Dendritic cell treated with granulocyte-macrophage colony-stimulating factor and Interleukin-4, amounts not matched to agents 40 ng/mL and 50 ng/mL, for 4 days (primary cell): ENCODE measurements around the gene ATP2B2.

Source experiments
- H3K27ac Mint-ChIP-seq: one replicate; pipeline ENCODE4 v1.8.0; 2022; ENCODE audit warnings: mild to moderate bottlenecking, mixed read lengths
- H3K27me3 Mint-ChIP-seq: one replicate; pipeline ENCODE4 v1.8.0; 2022; ENCODE audit warnings: mild to moderate bottlenecking, mixed read lengths
- H3K36me3 Mint-ChIP-seq: one replicate; pipeline ENCODE4 v1.8.0; 2022; ENCODE audit warnings: low read depth, mixed read lengths
- H3K4me1 Mint-ChIP-seq: one replicate; pipeline ENCODE4 v1.8.0; 2022; ENCODE audit warnings: low read depth, mixed read lengths
- H3K4me3 Mint-ChIP-seq: one replicate; pipeline ENCODE4 v1.8.0; 2022; ENCODE audit warnings: mild to moderate bottlenecking, moderate library complexity, mixed read lengths
- H3K9me3 Mint-ChIP-seq: one replicate; pipeline ENCODE4 v1.8.0; 2022; ENCODE audit warnings: mixed read lengths
- intact Hi-C: fragments of 100-400 bp; cut with micrococcal nuclease; formaldehyde crosslinking; loops from one replicate; pipeline ENCODE4 v1.15.0; 2022

The ATP2B2 gene

GRCh38 chr3:10357095-10357494 lies 148.3 kb downstream of the ATP2B2 start:
- H3K27ac Mint-ChIP-seq, result no peak overlapping the region
- peaks cover 15% of the 10 kb centered on the region for H3K4me1 Mint-ChIP-seq
- no peak overlapping the region for H3K4me3 Mint-ChIP-seq
- intact Hi-C loops, result no loop called here
- peaks cover 13% of the 10 kb centered on the region for H3K27me3 Mint-ChIP-seq
- H3K9me3 Mint-ChIP-seq, result no peaks in the 10 kb centered on the region
- H3K36me3 Mint-ChIP-seq, result no peaks in the 10 kb centered on the region

DNA sequence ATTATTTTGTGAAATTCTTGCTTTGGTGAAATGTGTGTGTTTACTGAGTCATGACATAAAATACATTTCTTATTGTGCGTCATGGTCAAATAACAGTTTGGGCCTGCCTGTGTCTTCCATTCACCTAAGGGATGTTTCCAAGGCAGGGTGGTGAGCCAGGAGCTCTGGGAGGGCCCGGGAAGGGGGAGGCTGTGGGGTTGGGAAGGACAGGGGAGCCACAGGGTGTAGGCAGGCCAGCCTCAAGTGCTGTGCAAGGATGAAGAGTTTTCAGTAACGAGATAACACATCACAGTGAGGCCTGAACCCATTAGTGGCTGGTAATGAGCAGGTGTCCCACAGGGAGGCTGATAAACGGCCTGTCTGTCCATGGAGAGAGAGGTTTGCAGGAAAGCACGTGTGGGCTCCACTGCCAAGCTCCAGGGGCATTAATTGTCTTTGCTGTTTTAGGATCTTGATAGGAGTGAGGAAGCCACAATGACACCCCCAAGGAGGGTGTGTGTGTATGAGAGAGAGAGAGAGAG lies 148.9 kb downstream of the ATP2B2 start:
- H3K27me3 Mint-ChIP-seq, result peaks cover 13% of the 10 kb centered on the region
- no peak overlapping the region for H3K27ac Mint-ChIP-seq
- intact Hi-C loops, result no loop called here
- no peak overlapping the region for H3K4me3 Mint-ChIP-seq
- no peaks in the 10 kb centered on the region for H3K9me3 Mint-ChIP-seq
- peaks cover 15% of the 10 kb centered on the region for H3K4me1 Mint-ChIP-seq
- no peaks in the 10 kb centered on the region for H3K36me3 Mint-ChIP-seq

DNA sequence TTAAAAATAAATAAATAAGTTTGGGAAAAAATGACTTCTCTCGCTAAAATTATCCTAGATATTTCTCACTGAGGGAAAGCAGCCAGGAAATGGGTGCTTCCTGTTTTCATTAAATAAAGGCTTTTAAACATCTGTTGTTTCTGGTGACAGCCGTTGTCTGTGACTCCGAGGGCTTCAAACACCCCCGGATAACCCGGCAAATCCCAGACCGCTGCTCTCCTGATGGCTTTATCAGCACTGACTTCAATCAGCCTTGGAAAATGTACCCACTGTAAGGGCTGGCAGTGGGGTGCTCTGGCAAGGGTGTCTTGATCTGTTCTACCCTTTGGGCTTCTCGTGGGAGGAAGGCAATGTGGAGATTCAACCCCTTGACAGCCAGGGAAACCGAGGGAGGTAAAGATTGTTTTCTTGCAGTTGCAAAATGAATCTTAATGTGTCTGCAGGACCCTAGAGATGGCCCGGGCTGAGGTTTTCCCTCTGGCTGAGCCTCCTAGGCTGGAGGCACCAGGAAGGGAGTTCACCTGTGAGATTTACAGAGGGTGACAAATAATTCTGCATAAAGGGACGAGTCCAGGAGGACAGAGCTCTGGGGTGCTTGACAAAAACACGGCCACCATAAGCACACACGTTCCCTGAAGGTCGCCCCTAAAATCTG lies 150.9 kb downstream of the ATP2B2 start:
- Mint-ChIP-seq H3K27me3 (peaks cover 13% of the 10 kb centered on the region), H3K4me3 (no peak overlapping the region), H3K36me3 (no peaks in the 10 kb centered on the region), H3K4me1 (peaks cover 15% of the 10 kb centered on the region), H3K9me3 (no peaks in the 10 kb centered on the region), H3K27ac (no peak overlapping the region)
- intact Hi-C loops, result no loop called here

GRCh38 chr3:10353661-10354360 lies 151.6 kb downstream of the ATP2B2 start:
- H3K4me3 Mint-ChIP-seq, result no peak overlapping the region
- H3K27me3 Mint-ChIP-seq, result peaks cover 13% of the 10 kb centered on the region
- H3K36me3 Mint-ChIP-seq, result no peaks in the 10 kb centered on the region
- peaks cover 15% of the 10 kb centered on the region for H3K4me1 Mint-ChIP-seq
- intact Hi-C loops, result no loop called here
- no peaks in the 10 kb centered on the region for H3K9me3 Mint-ChIP-seq
- H3K27ac Mint-ChIP-seq, result no peak overlapping the region

- Mint-ChIP-seq H3K27me3 (peaks cover 13% of the 10 kb centered on the region), H3K27ac (no peak overlapping the region), H3K4me1 (peaks cover 15% of the 10 kb centered on the region), H3K9me3 (no peaks in the 10 kb centered on the region), H3K36me3 (no peaks in the 10 kb centered on the region), H3K4me3 (no peak overlapping the region)
- intact Hi-C loops, result no loop called here
These were observed 152.2 kb downstream of the ATP2B2 start for GRCh38 chr3:10353160-10353559.

DNA sequence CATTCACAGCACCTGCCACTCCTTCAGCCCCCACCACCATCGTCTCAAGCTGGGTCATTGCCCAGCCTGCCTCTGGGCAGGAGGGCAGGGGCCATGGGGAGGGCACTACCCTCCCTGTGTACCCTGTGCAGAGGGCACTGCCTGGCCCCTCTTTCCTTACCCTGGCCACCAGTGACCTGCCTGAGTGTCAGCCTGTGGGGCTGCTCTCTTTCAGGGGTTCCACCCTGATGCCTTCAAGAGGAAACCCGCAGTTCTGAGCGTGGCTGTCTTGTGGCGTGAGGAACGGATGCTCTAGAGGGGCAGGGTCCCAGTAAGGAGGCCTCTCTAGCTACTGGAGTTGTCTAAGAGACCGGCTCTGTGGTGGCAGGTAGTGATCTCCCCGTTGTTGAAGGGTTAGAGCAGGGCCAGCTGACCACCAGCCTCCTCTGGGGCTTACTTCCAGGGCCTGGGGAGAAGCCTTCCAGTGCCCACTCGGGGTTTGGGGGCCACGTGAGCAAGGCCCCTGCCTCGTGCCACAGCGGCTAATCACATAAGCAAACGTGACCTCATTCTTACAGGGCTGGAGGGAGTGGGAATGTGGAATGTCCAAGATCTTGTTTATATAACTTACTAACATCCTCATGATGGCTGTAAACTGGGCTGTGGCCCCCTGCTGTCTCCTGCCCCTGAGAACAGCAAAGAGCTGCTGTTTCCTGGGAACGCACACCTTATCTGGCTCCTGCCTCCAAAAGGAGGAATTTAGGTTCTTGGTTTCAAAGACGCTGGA lies 153.1 kb downstream of the ATP2B2 start:
- no peak overlapping the region for H3K4me3 Mint-ChIP-seq
- H3K27ac Mint-ChIP-seq, result no peak overlapping the region
- H3K27me3 Mint-ChIP-seq, result peaks cover 13% of the 10 kb centered on the region
- peaks cover 6% of the 10 kb centered on the region for H3K4me1 Mint-ChIP-seq
- no peaks in the 10 kb centered on the region for H3K36me3 Mint-ChIP-seq
- intact Hi-C loops, result no loop called here
- H3K9me3 Mint-ChIP-seq, result no peaks in the 10 kb centered on the region

DNA sequence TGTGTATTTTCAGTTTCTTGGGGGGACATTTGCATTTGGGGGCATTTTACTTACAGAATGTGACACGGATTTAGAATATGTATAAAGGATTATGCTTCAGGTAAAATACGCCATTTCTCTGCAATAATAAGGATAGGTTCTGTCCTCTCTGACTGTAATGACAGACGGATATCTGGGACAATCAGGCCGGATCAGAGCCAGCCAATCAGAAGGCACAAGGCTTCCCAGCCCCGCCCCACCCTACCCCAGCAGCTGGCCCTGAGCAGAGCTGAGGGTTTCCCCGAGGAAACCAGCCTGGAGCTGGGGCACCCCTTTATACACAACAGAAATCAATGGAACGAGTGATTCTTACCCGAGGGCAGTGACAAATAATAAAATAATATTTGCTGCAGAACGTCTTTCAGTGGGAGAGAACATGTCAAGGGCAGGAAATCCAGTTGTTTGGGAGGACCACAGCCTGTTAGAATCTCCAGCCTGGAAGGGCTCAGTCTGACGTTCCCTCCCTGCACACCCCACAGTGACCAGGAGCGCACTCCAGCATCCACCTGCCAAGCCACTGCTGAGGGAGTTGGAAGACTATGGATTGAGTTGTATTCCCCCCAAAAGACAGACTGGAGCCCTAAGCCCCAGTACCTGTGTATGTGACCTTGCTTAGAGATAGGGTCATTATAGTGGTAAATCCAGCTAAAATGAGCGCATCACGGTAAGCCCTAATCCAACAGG lies 154.2 kb downstream of the ATP2B2 start:
- Mint-ChIP-seq H3K9me3 (no peaks in the 10 kb centered on the region), H3K27me3 (peaks cover 13% of the 10 kb centered on the region), H3K4me3 (no peak overlapping the region), H3K4me1 (no peaks in the 10 kb centered on the region), H3K36me3 (no peaks in the 10 kb centered on the region), H3K27ac (no peak overlapping the region)
- intact Hi-C loops, result no loop called here

- H3K4me1 Mint-ChIP-seq, result no peaks in the 10 kb centered on the region
- H3K4me3 Mint-ChIP-seq, result no peak overlapping the region
- H3K27ac Mint-ChIP-seq, result no peak overlapping the region
- H3K9me3 Mint-ChIP-seq, result no peaks in the 10 kb centered on the region
- no peaks in the 10 kb centered on the region for H3K36me3 Mint-ChIP-seq
- peaks cover 13% of the 10 kb centered on the region for H3K27me3 Mint-ChIP-seq
- intact Hi-C loops, result no loop called here
These were observed 154.9 kb downstream of the ATP2B2 start for GRCh38 chr3:10350324-10350985.

DNA sequence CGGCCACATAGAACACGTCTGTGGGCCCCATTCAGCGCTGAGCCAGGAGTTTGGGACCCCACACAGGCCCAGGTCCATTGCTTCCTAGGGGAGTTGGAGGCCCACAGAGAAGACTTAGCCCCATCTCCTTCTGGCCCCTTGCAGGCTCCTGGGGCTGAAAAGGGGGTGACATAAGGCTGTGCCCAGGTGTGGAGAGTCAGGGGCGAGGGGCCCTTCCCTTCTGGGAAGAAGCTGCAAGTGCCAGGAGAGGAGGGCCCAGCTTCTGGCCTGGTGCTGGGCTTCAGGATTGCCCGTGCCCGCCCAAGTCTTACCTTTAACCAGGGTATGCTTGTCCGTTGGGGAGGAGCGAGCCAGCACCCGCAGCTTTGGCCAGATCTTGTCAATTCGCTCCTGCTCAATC lies 155.6 kb downstream of the ATP2B2 start:
- Mint-ChIP-seq H3K4me3 (no peak overlapping the region), H3K27ac (no peak overlapping the region), H3K4me1 (no peaks in the 10 kb centered on the region), H3K27me3 (peaks cover 11% of the 10 kb centered on the region), H3K36me3 (no peaks in the 10 kb centered on the region), H3K9me3 (no peaks in the 10 kb centered on the region)
- intact Hi-C loops, result no loop called here

GRCh38 chr3:10348404-10348721 lies 157.0 kb downstream of the ATP2B2 start:
- intact Hi-C loops, result no loop called here

GRCh38 chr3:10347648-10348403 lies 157.6 kb downstream of the ATP2B2 start:
- Mint-ChIP-seq H3K4me3 (no peak overlapping the region), H3K4me1 (no peaks in the 10 kb centered on the region), H3K9me3 (no peaks in the 10 kb centered on the region), H3K27ac (no peak overlapping the region), H3K36me3 (no peaks in the 10 kb centered on the region), H3K27me3 (peaks cover 4% of the 10 kb centered on the region)
- intact Hi-C loops, result no loop called here

More at GRCh38 chr3:10348404-10348721, 157.0 kb downstream of the ATP2B2 start:
- Mint-ChIP-seq H3K27ac (no peak overlapping the region), H3K36me3 (no peaks in the 10 kb centered on the region), H3K9me3 (no peaks in the 10 kb centered on the region), H3K4me3 (no peak overlapping the region), H3K4me1 (no peaks in the 10 kb centered on the region), H3K27me3 (peaks cover 7% of the 10 kb centered on the region)

DNA sequence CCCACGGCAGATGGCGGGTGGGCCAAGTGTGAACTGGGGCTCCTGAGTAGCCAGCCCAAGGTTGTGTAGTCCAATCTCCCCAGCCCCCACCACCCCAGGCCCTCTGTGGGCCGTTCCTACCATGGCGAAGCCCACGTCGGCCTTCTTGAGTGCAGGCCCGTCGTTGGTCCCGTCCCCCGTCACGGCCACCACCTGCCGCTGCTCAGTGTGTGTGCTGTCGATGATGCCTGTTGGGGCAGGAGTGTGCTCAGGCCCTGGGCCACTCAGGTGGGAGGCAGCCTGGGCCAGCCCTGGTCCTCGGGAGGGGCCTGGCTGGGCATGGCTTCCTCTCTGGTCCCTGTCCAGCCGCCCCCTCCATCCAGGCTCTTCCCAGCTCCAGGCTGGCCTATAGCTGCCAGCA lies 159.5 kb downstream of the ATP2B2 start:
- Mint-ChIP-seq H3K4me3 (no peak overlapping the region), H3K27me3 (peaks cover 4% of the 10 kb centered on the region), H3K4me1 (no peaks in the 10 kb centered on the region), H3K9me3 (no peaks in the 10 kb centered on the region), H3K36me3 (no peaks in the 10 kb centered on the region), H3K27ac (no peak overlapping the region)
- intact Hi-C loops, result no loop called here
